ENCODE measurements around the gene MAPT. TPM values are rescaled to one million over a fixed set of nuclear protein-coding genes. Genes with fewer than 3 reads are reported as not detected.

The MAPT gene
- total RNA-seq, 1 experiment from 2014 or later: 37.5 TPM

DNA sequence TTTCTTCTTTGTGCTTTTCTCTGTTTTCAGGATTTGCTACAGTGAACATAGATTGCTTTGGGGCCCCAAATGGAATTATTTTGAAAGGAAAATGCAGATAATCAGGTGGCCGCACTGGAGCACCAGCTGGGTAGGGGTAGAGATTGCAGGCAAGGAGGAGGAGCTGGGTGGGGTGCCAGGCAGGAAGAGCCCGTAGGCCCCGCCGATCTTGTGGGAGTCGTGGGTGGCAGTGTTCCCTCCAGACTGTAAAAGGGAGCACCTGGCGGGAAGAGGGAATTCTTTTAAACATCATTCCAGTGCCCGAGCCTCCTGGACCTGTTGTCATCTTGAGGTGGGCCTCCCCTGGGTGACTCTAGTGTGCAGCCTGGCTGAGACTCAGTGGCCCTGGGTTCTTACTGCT, 105.9 kb downstream of the MAPT start:
- no TSS peak for BruUV-seq (replicated peaks)
- H3K9me3 ChIP-seq (ENCODE audit: control insufficient read depth in 1 of 2, insufficient read depth in 1 of 2, low read depth in 1 of 2, low read length in 2 of 2): no peaks in the 10 kb centered on the region
- no peak overlapping the region for H3K4me2 ChIP-seq (ENCODE audit: low read length)
- no peak overlapping the region for H3K9ac ChIP-seq (ENCODE audit: low read length)
- POLR2A ChIA-PET: no interaction called here
- no peaks in the 10 kb centered on the region for H3K79me2 ChIP-seq (ENCODE audit: insufficient read depth, low read length)
- 0 out of 4 replicates have a peak, but pooled peaks cover 0 to 4% of the 10 kb centered on the region in 2 experiments for H3K4me1 ChIP-seq (ENCODE audit: control insufficient read depth in 1 of 2, insufficient read depth in 2 of 2, low read length in 2 of 2)
- no peak overlapping the region for H3K27ac ChIP-seq (ENCODE audit: low read depth, low read length)
- RAD21 ChIA-PET (ENCODE audit: low non-redundant PET in 1 of 2, low total read pairs in 2 of 2, uncharacterized antibody in 2 of 2, unreplicated experiment in 2 of 2): no interaction called here
- CTCF ChIA-PET: interaction anchor here (0.7 to 2.7 kb wide), 3 partner anchors 45 to 360 kb away, joined by 3 to 11 read pairs (median 3); no protein-coding TSS in a partner anchor
- TF ChIP-seq, protein P1, sequence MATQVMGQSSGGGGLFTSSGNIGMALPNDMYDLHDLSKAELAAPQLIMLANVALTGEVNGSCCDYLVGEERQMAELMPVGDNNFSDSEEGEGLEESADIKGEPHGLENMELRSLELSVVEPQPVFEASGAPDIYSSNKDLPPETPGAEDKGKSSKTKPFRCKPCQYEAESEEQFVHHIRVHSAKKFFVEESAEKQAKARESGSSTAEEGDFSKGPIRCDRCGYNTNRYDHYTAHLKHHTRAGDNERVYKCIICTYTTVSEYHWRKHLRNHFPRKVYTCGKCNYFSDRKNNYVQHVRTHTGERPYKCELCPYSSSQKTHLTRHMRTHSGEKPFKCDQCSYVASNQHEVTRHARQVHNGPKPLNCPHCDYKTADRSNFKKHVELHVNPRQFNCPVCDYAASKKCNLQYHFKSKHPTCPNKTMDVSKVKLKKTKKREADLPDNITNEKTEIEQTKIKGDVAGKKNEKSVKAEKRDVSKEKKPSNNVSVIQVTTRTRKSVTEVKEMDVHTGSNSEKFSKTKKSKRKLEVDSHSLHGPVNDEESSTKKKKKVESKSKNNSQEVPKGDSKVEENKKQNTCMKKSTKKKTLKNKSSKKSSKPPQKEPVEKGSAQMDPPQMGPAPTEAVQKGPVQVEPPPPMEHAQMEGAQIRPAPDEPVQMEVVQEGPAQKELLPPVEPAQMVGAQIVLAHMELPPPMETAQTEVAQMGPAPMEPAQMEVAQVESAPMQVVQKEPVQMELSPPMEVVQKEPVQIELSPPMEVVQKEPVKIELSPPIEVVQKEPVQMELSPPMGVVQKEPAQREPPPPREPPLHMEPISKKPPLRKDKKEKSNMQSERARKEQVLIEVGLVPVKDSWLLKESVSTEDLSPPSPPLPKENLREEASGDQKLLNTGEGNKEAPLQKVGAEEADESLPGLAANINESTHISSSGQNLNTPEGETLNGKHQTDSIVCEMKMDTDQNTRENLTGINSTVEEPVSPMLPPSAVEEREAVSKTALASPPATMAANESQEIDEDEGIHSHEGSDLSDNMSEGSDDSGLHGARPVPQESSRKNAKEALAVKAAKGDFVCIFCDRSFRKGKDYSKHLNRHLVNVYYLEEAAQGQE (IDR thresholded peaks at IDR 0.05; ENCODE audit: low read depth): no peak
- no peak for TF ChIP-seq EGR1 (IDR thresholded peaks at IDR 0.05; ENCODE audit: low read depth)
- no peak for TF ChIP-seq POLR2AphosphoS5 (IDR thresholded peaks at IDR 0.05; ENCODE audit: low read depth, low read length)
- TF ChIP-seq, protein P2, sequence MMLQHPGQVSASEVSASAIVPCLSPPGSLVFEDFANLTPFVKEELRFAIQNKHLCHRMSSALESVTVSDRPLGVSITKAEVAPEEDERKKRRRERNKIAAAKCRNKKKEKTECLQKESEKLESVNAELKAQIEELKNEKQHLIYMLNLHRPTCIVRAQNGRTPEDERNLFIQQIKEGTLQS (IDR thresholded peaks at IDR 0.05): no peak
- TF ChIP-seq, protein P3, sequence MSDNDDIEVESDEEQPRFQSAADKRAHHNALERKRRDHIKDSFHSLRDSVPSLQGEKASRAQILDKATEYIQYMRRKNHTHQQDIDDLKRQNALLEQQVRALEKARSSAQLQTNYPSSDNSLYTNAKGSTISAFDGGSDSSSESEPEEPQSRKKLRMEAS (IDR thresholded peaks at IDR 0.05): no peak
- TF ChIP-seq CEBPB (IDR thresholded peaks at IDR 0.05; ENCODE audit: low read depth): no peak
- TF ChIP-seq ZFX (IDR thresholded peaks at IDR 0.05): no peak
- no peak for TF ChIP-seq JUND (IDR thresholded peaks at IDR 0.05)
- no peak for TF ChIP-seq EZH2phosphoT487 (IDR thresholded peaks at IDR 0.05; ENCODE audit: borderline replicate concordance)
- TF ChIP-seq EZH2 (IDR thresholded peaks at IDR 0.05): no peak
- no peak for TF ChIP-seq CBX3 (IDR thresholded peaks at IDR 0.05; ENCODE audit: low read depth)
- no peak for TF ChIP-seq FOSL1 (IDR thresholded peaks at IDR 0.05; ENCODE audit: low read depth)
- TF ChIP-seq SP1 (IDR thresholded peaks at IDR 0.05; ENCODE audit: low read depth): no peak
- TF ChIP-seq SRF (IDR thresholded peaks at IDR 0.05; ENCODE audit: low read depth): no peak
- no peak for TF ChIP-seq TCF7L2 (IDR thresholded peaks at IDR 0.05; ENCODE audit: borderline replicate concordance, extremely low read depth, insufficient read depth, insufficient read length)
- no peaks in the 10 kb centered on the region for H4K20me1 ChIP-seq (ENCODE audit: insufficient read depth)
- no peak for DNase-seq (ENCODE audit: low read depth, low spot score)
- no peak overlapping the region for H3K4me3 ChIP-seq (replicated peaks in 1 of 2; ENCODE audit: low read depth in 1 of 2, low read length in 2 of 2)
- H3K9me2 ChIP-seq (ENCODE audit: insufficient read depth): no peaks in the 10 kb centered on the region
- H3K36me3 ChIP-seq (ENCODE audit: control insufficient read depth in 1 of 2, insufficient read depth in 2 of 2, low read length in 2 of 2): no peaks in the 10 kb centered on the region
- no peak overlapping the region for H2AFZ ChIP-seq (ENCODE audit: low read depth, low read length, poor library complexity, severe bottlenecking)
- intact Hi-C loops (cut with micrococcal nuclease): loop anchor here (5.0 kb wide), 3 partner anchors 192 to 837 kb away; partner anchors contain the start of gene KANSL1
- no peak for ATAC-seq
- H3K27me3 ChIP-seq (ENCODE audit: insufficient read depth, low read length): no peaks in the 10 kb centered on the region

Measured in HCT116 (cell line).